ES-I3 (cell line): ENCODE results near the gene MYO1E.
"Not testable (repeated sequence)": the region's sequence is repeated elsewhere in the genome, so short reads cannot be mapped to it uniquely, and the experiment has no call there.

ENCODE experiments used
- H3K36me3 ChIP-seq: 2 replicates; pipeline ENCODE4 v1.6.1; 2013; ENCODE audit warnings: mild to moderate bottlenecking, low read length, control low read depth, moderate library complexity; ENCODE audit not compliant: insufficient read depth
- H3K4me1 ChIP-seq: 2 replicates; pipeline ENCODE4 v1.6.1; 2013; ENCODE audit warnings: mild to moderate bottlenecking, control low read depth, low read length; ENCODE audit not compliant: insufficient read depth
- H3K9ac ChIP-seq: 2 replicates; pipeline ENCODE4 v1.6.1; 2013; ENCODE audit warnings: low read depth, mild to moderate bottlenecking, low read length, moderate library complexity
- H3K9me3 ChIP-seq: 2 replicates; pipeline ENCODE4 v1.6.1; 2013; ENCODE audit warnings: mild to moderate bottlenecking, low read length, moderate library complexity; ENCODE audit not compliant: control insufficient read depth, insufficient read depth

MYO1E gene

GRCh38 chr15:59350421-59350732 is 22.3 kb downstream of the MYO1E start:
- no peaks in the 10 kb centered on the region; the same call in 1 of the 2 replicates for H3K36me3 ChIP-seq
- H3K4me1 ChIP-seq = peaks cover 51% of the 10 kb centered on the region
- H3K9me3 ChIP-seq = no peaks in the 10 kb centered on the region
- no peak overlapping the region for H3K9ac ChIP-seq

- no peak overlapping the region for H3K9ac ChIP-seq
- H3K4me1 ChIP-seq = peaks cover 49% of the 10 kb centered on the region
- no peaks in the 10 kb centered on the region; the same call in 1 of the 2 replicates for H3K36me3 ChIP-seq
- no peaks in the 10 kb centered on the region for H3K9me3 ChIP-seq
Observed at GRCh38 chr15:59349680-59350420, 22.8 kb downstream of the MYO1E start.

- peaks cover 48% of the 10 kb centered on the region for H3K4me1 ChIP-seq
Observed at GRCh38 chr15:59347915-59348314, 24.8 kb downstream of the MYO1E start.

GRCh38 chr15:59346951-59347350 is 25.7 kb downstream of the MYO1E start:
- Histone ChIP-seq H3K9ac (no peak overlapping the region), H3K9me3 (no peaks in the 10 kb centered on the region; the same call in 1 of the 2 replicates), H3K36me3 (no peaks in the 10 kb centered on the region; the same call in 1 of the 2 replicates), H3K4me1 (peaks cover 38% of the 10 kb centered on the region)

More at GRCh38 chr15:59347915-59348314, 24.8 kb downstream of the MYO1E start:
- H3K9ac ChIP-seq = no peak overlapping the region
- H3K36me3 ChIP-seq = no peaks in the 10 kb centered on the region; the same call in 1 of the 2 replicates
- H3K9me3 ChIP-seq = no peaks in the 10 kb centered on the region; the same call in 1 of the 2 replicates

- no peak overlapping the region for H3K9ac ChIP-seq
- H3K4me1 ChIP-seq = peaks cover 26% of the 10 kb centered on the region
- no peaks in the 10 kb centered on the region for H3K36me3 ChIP-seq
- H3K9me3 ChIP-seq = no peaks in the 10 kb centered on the region; the same call in 1 of the 2 replicates
Observed at GRCh38 chr15:59345326-59345725, 27.3 kb downstream of the MYO1E start.

GRCh38 chr15:59344311-59344710 is 28.4 kb downstream of the MYO1E start:
- Histone ChIP-seq H3K9ac (no peak overlapping the region), H3K9me3 (no peaks in the 10 kb centered on the region; the same call in 1 of the 2 replicates), H3K4me1 (peaks cover 18% of the 10 kb centered on the region), H3K36me3 (no peaks in the 10 kb centered on the region)

- Histone ChIP-seq H3K36me3 (no peaks in the 10 kb centered on the region), H3K4me1 (0 out of 2 replicates have a peak, but pooled peaks cover 5% of the 10 kb centered on the region), H3K9me3 (no peaks in the 10 kb centered on the region; the same call in 1 of the 2 replicates), H3K9ac (no peak overlapping the region)
Observed at GRCh38 chr15:59340325-59340724, 32.3 kb downstream of the MYO1E start.

GRCh38 chr15:59339252-59339672 is 33.4 kb downstream of the MYO1E start:
- Histone ChIP-seq H3K9ac (no peak overlapping the region), H3K9me3 (no peaks in the 10 kb centered on the region; the same call in 1 of the 2 replicates), H3K36me3 (no peaks in the 10 kb centered on the region), H3K4me1 (peaks cover 5% of the 10 kb centered on the region; the same call in 1 of the 2 replicates)

GRCh38 chr15:59338414-59338813 is 34.3 kb downstream of the MYO1E start:
- Histone ChIP-seq H3K36me3 (no peaks in the 10 kb centered on the region), H3K9ac (no peak overlapping the region), H3K9me3 (no peaks in the 10 kb centered on the region), H3K4me1 (peaks cover 5% of the 10 kb centered on the region; the same call in 1 of the 2 replicates)

- H3K9ac ChIP-seq, H3K4me1 ChIP-seq, H3K9me3 ChIP-seq, H3K36me3 ChIP-seq: not testable (repeated sequence)
Observed at GRCh38 chr15:59336725-59337124, 35.9 kb downstream of the MYO1E start.

- Histone ChIP-seq H3K4me1 (peaks cover 5% of the 10 kb centered on the region), H3K9ac (no peak overlapping the region), H3K9me3 (no peaks in the 10 kb centered on the region), H3K36me3 (no peaks in the 10 kb centered on the region)
Observed at GRCh38 chr15:59335207-59335786, 37.4 kb downstream of the MYO1E start.

- no peaks in the 10 kb centered on the region for H3K9me3 ChIP-seq
- H3K36me3 ChIP-seq = no peaks in the 10 kb centered on the region
- peaks cover 5% of the 10 kb centered on the region for H3K4me1 ChIP-seq
- no peak overlapping the region for H3K9ac ChIP-seq
Observed at GRCh38 chr15:59334076-59334415, 38.6 kb downstream of the MYO1E start.

- Histone ChIP-seq H3K9ac (no peak overlapping the region), H3K9me3 (no peaks in the 10 kb centered on the region), H3K36me3 (no peaks in the 10 kb centered on the region), H3K4me1 (peaks cover 5% of the 10 kb centered on the region)
Observed at GRCh38 chr15:59333401-59334075, 39.1 kb downstream of the MYO1E start.

- no peaks in the 10 kb centered on the region for H3K36me3 ChIP-seq
- peaks cover 5% of the 10 kb centered on the region for H3K4me1 ChIP-seq
- no peak overlapping the region for H3K9ac ChIP-seq
- no peaks in the 10 kb centered on the region for H3K9me3 ChIP-seq
Observed at GRCh38 chr15:59332009-59332408, 40.7 kb downstream of the MYO1E start.

- Histone ChIP-seq H3K9ac (no peak overlapping the region), H3K36me3 (no peaks in the 10 kb centered on the region), H3K9me3 (no peaks in the 10 kb centered on the region), H3K4me1 (peaks cover 5% of the 10 kb centered on the region)
Observed at GRCh38 chr15:59330649-59331048, 42.0 kb downstream of the MYO1E start.
